VCaP (cell line): ENCODE results near the gene HYAL3.
A peak's percentile ranks its signal among the peaks of the same experiment; 100 is the strongest.
"Not testable (repeated sequence)": the region's sequence is repeated elsewhere in the genome, so short reads cannot be mapped to it uniquely, and the experiment has no call there.

Experiments
- H3K27ac ChIP-seq: fragments of 450-650 bp; 2 replicates; pipeline ENCODE4 v1.5.1; 2017
- CTCF ChIP-seq: fragments of 450-650 bp; conservative IDR thresholded peaks from 2 replicates; pipeline ENCODE4 v1.5.1; 2017; ENCODE audit warnings: mild to moderate bottlenecking, moderate library complexity

Gene HYAL3

DNA sequence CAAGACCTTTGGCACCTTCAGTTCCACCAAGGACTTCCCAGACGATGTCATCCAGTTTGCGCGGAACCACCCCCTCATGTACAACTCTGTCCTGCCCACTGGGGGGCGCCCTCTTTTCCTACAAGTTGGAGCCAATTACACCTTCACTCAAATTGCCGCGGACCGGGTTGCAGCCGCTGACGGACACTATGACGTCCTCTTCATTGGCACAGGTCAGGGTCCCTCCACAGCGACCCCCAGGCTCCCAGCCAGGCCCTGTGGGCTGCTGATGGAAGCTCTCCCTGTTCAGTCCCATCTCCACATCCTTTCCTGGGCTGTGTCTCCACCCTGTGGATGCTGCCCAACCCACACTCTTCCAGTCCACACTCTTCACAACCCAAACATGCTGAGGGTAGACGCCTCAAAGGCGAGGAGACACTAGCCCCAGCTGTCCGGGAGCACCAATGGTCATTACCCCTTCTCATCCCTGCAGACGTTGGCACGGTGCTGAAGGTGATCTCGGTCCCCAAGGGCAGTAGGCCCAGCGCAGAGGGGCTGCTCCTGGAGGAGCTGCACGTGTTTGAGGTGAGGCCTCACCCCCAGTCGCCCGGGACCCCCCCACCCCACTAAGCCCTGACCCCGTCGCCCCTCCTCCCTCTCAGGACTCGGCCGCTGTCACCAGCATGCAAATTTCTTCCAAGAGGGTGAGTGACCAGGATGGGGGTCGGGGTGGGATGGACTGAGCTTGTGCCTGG is 24.7 kb downstream of the HYAL3 start:
- TF ChIP-seq CTCF = peak; percentile 85

GRCh38 chr3:50273689-50274065 is 25.5 kb downstream of the HYAL3 start:
- TF ChIP-seq CTCF = no peak
- no peak overlapping the region for H3K27ac ChIP-seq

More for the DNA sequence above, 24.7 kb downstream of the HYAL3 start:
- H3K27ac ChIP-seq = no peak overlapping the region

DNA sequence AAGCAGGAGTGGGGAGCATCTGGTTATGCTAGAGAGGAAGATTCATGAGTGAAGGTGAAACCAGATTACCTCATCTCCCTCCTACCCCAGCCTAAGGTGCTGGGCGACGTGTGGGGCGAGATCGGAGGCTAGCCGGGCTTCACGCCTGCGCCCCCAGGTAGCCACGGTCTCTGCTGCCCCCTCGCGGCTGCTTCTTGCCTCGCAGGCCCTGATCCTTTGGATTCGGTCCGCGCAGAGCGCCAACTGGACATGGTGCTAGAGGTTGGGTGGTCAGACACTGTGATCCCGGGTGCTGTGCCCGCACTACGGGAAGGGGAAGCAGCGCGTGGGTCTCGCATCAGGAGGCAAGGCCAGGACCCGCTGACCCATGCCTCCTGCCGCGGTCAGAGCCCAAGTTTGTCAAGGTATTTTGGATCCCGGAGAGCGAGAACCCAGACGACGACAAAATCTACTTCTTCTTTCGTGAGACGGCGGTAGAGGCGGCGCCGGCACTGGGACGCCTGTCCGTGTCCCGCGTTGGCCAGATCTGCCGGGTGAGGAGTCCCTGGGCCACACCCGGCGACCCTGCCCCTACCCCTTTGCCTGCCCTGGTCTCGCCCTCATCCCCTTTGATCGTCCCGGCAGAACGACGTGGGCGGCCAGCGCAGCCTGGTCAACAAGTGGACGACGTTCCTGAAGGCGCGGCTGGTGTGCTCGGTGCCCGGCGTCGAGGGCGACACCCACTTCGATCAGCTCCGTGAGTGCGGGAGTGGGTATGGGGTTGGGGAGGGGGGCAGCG is 26.1 kb downstream of the HYAL3 start:
- peak; percentile 98 for TF ChIP-seq CTCF
- peak overlapping the region; percentile 13; the same call in 1 of the 2 replicates for H3K27ac ChIP-seq

DNA sequence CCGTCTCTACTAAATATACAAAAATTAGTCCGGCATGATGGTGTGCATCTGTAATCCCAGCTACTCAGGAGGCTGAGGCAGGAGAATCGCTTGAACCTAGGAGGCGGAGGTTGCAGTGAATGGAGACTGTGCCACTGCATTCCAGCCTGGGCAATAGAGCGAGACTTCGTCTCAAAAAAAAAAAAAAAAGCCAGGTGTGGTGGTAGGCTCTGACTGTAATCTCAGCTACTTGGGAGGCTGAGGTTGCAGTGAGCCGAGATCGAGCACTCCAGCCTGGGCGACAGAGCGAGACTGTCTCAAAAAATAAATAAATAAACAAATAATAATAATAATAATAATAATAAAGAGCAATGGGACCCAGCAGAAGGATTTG is 26.7 kb downstream of the HYAL3 start:
- H3K27ac ChIP-seq = not testable (repeated sequence)

DNA sequence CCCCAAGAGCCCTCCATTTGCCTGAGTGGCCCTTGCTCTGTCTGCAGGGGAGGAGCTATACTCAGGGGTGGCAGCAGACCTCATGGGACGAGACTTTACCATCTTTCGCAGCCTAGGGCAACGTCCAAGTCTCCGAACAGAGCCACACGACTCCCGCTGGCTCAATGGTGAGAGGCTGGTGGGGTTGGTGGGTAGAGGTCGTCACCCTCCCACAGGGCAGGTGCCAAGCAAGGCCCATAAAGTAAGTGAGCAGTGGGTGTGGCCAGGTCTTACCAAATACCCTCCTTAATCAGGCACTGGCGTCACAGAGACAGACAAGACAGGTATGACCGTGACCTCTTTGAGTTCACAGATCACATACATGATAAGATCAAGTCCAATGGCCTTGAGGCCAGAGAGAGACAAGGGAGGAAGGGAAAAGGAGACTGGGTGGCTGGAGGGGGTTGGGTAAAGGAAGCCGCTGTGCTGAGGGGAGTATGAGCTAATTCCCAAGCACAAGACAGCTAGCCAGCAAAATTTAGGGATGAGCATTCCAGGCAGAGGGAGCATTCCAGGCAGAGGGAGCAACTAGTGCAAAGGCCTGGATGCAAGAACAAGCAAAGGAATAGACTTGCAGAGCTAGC is 27.8 kb downstream of the HYAL3 start:
- no peak for TF ChIP-seq CTCF
- H3K27ac ChIP-seq = no peak overlapping the region

GRCh38 chr3:50270422-50271224 is 28.6 kb downstream of the HYAL3 start:
- H3K27ac ChIP-seq = no peak overlapping the region
- TF ChIP-seq CTCF = no peak

DNA sequence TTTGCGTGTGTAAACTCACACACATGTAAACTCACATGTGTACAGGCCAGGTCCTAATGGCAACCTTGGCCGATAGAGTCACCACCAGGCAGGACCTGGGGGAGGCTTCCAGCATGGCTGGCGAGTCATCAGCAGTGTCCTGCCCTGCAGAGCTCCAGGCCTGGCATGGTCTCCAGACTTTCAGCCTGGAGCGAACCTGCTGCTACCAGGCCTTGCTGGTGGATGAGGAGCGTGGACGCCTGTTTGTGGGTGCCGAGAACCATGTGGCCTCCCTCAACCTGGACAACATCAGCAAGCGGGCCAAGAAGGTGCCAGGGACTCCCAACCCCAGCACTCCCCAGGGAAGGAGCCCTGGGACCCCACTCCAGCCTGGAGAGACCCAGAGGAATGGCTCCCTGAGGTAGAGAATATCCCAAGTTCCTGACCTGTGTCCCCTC is 29.2 kb downstream of the HYAL3 start:
- H3K27ac ChIP-seq = no peak overlapping the region
- TF ChIP-seq CTCF = no peak
